Stomach (tissue), 9 donors: ENCODE measurements around the gene SLC9A4. TPM values are rescaled to one million over a fixed set of nuclear protein-coding genes. Genes with fewer than 3 reads are reported as not detected.

Experiments used
- DNase-seq, 2 donors: peaks; one replicate each; pipeline versions ENCODE4 v3.0.0 to v3.0.0-alpha.2; 2013 to 2019
- H3K27ac ChIP-seq, 5 donors: fragments of 200-600 bp in 4 of 5; sonication (generic) in 4 of 5; one replicate each; pipeline ENCODE4 v1.5.1; 2013 to 2019; ENCODE audit warnings: mild to moderate bottlenecking in 1 of 5, moderate library complexity in 1 of 5
- H3K27me3 ChIP-seq, 3 donors: fragments of 200-600 bp; sonication (generic); one replicate each; pipeline ENCODE4 v1.5.1; 2017 to 2019; ENCODE audit warnings: mixed run types in 1 of 3
- H3K36me3 ChIP-seq, 4 donors: fragments of 200-600 bp; sonication (generic); 1 replicate in 3 of 4; 2 replicates in 1 of 4; pipeline ENCODE4 v1.5.1; 2016 to 2019
- H3K4me1 ChIP-seq, 4 donors: fragments of 200-600 bp; sonication (generic); one replicate each; pipeline ENCODE4 v1.5.1; 2016 to 2019
- H3K4me3 ChIP-seq, 4 donors: fragments of 200-600 bp; sonication (generic) in 3 of 4; one replicate each; pipeline ENCODE4 v1.5.1; 2016 to 2019; ENCODE audit warnings: mild to moderate bottlenecking in 1 of 4
- H3K9me3 ChIP-seq, 4 donors: fragments of 200-600 bp; sonication (generic); one replicate each; pipeline ENCODE4 v1.5.1; 2016 to 2019
- CTCF ChIP-seq, 7 experiments: fragments of 450-650 bp in 4 of 7; fragments of 200-600 bp in 3 of 7; sonication (generic) in 3 of 7; IDR thresholded peaks; one replicate each; pipeline ENCODE4 v1.5.1; 2016 to 2019; ENCODE audit warnings: antibody characterized with exemption in 7 of 7, control low read depth in 2 of 7, mild to moderate bottlenecking in 1 of 7
- EP300 ChIP-seq: sonication (generic); formaldehyde crosslinking; IDR thresholded peaks from one replicate; pipeline ENCODE4 v1.6.1; 2017; ENCODE audit warnings: antibody characterized with exemption
- POLR2A ChIP-seq, 4 donors: fragments of 450-650 bp; IDR thresholded peaks; one replicate each; pipeline ENCODE4 v1.6.1; 2016; ENCODE audit warnings: antibody characterized with exemption in 4 of 4, control low read depth in 2 of 4, mild to moderate bottlenecking in 1 of 4, moderate library complexity in 1 of 4
- POLR2AphosphoS5 ChIP-seq, 3 donors: sonication (generic); formaldehyde crosslinking; IDR thresholded peaks; one replicate each; pipeline ENCODE4 v1.6.1; 2016; ENCODE audit warnings: antibody characterized with exemption in 3 of 3
- WGBS, 5 donors: extraction: QIAGEN DNeasy Blood & Tissue Kit in 3 of 5; methylation state at CpG; one replicate each; pipeline versions ENCODE4 v1.1.5 to v1.1.7; 2013 to 2018; 5-methylcytosine and 5-hydroxymethylcytosine counted together
- intact Hi-C: fragments of 100-400 bp; cut with DNase I; formaldehyde crosslinking; loops from one replicate; pipeline ENCODE4 v1.15.1; 2023; ENCODE audit warnings: low total_unique reads
- polyA plus RNA-seq, 3 donors: library from polyadenylated mRNA; stranded (reverse); fragments of 200-250 nt; gene quantifications; one replicate each; pipeline ENCODE4 v1.2.3, GENCODE V29; 2013
- total RNA-seq, 5 donors: library from RNA; depleted of rRNA; stranded (reverse); fragments of >200 nt; gene quantifications; one replicate each; pipeline versions ENCODE4 v1.1.0 to v1.2.3, GENCODE V29; 2014 to 2016
- donor health status: healthy with polysubstance abuse.
- donor health status: Bipolar disorder and iron deficiency.
- donor health status: healthy.

Gene SLC9A4
- total and polyA plus RNA-seq, 8 donors, result 4.7 to 143 (median 92.4) TPM; not detected in 1

- 29 to 75% (median 60%) methylated on average over 1 of the region's 1 CpG for WGBS, 5 donors
- H3K4me1 ChIP-seq, result peaks cover 0 to 18% (median 6%) of the 10 kb centered on the region in 4 donors
- no peaks in the 10 kb centered on the region for H3K9me3 ChIP-seq
- H3K27ac ChIP-seq, result peak overlapping the region in 3 of 5 donors; percentile 28 to 73 (median 43)
- TF ChIP-seq CTCF (IDR thresholded peaks at IDR 0.05), result no peak
- TF ChIP-seq EP300, result no peak
- TF ChIP-seq POLR2AphosphoS5 (IDR thresholded peaks at IDR 0.05), result no peak
- no peak for TF ChIP-seq POLR2A (IDR thresholded peaks at IDR 0.05)
- intact Hi-C loops, result loop anchor here (10.0 kb wide), 1 partner anchor 108 kb away; no protein-coding TSS in a partner anchor
- H3K4me3 ChIP-seq, result no peak overlapping the region
- no peak for DNase-seq
- no peaks in the 10 kb centered on the region for H3K27me3 ChIP-seq
- peaks cover 0 to 15% (median 0%) of the 10 kb centered on the region in 4 donors for H3K36me3 ChIP-seq
Observed at GRCh38 chr2:102486941-102487702, 14.1 kb downstream of the SLC9A4 start.

DNA sequence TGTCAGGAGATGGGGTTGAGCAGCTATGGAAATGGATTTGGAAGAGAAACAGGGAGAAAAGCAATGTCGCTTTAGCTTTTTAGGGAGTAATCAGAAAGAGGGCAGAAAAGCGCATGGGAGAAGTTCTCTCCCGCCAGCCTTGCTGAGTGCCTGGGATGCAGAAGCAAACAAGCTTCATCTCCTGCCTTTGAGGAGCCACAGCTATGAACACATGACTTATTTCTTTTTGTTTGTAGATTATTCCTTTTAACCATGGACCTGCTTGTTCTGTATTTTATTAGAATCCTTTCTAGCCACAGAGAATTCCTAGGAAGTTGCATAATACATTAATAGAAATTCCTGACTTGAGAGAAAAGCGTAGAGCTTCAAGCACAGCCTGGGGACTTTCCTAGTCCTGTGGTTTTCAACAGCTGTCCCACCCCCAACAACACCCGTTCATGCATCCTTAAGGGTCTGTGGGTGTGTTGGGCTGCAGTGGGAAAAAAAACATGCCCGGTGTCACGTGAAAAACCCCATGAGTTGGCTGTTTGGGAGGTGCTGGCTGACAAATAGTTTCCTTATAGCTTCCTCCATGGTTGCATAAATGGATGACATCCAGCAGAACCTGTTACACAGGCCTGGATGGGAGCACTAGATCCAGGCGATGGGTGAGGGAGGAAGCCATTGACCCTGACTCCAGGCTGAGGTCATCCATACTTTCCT is 14.9 kb downstream of the SLC9A4 start:
- Histone ChIP-seq H3K36me3 (peaks cover 0 to 14% (median 0%) of the 10 kb centered on the region in 4 donors), H3K4me1 (peaks cover 0 to 18% (median 6%) of the 10 kb centered on the region in 4 donors), H3K4me3 (no peak overlapping the region), H3K27ac (peak overlapping the region in 4 of 5 donors; percentile 41 to 73 (median 48)), H3K27me3 (no peaks in the 10 kb centered on the region), H3K9me3 (no peaks in the 10 kb centered on the region)
- DNase-seq, result peak; percentile 58 to 69
- intact Hi-C loops, result loop anchor here (10.0 kb wide), 1 partner anchor 107 kb away; no protein-coding TSS in a partner anchor
- 45 to 63% (median 51%) methylated on average over 8 of the region's 8 CpGs for WGBS, 5 donors
- TF ChIP-seq POLR2AphosphoS5 (IDR thresholded peaks at IDR 0.05) (peak in 2 of 3 donors; percentile 42 to 60), CTCF (IDR thresholded peaks at IDR 0.05) (no peak), EP300 (no peak), POLR2A (IDR thresholded peaks at IDR 0.05) (no peak)

- no peak for DNase-seq
- Histone ChIP-seq H3K9me3 (no peaks in the 10 kb centered on the region), H3K4me1 (peaks cover 0 to 18% (median 4%) of the 10 kb centered on the region in 4 donors), H3K36me3 (peaks cover 0 to 8% (median 0%) of the 10 kb centered on the region in 4 donors), H3K27me3 (no peaks in the 10 kb centered on the region), H3K27ac (peak overlapping the region in 1 of 5 donors; percentile 53), H3K4me3 (no peak overlapping the region)
- WGBS, 5 donors, result 78 to 94% (median 88%) methylated on average over 1 of the region's 1 CpG
- TF ChIP-seq POLR2A (IDR thresholded peaks at IDR 0.05) (no peak), EP300 (no peak), CTCF (IDR thresholded peaks at IDR 0.05) (no peak), POLR2AphosphoS5 (IDR thresholded peaks at IDR 0.05) (no peak)
- intact Hi-C loops, result loop anchor here (10.0 kb wide), 1 partner anchor 105 kb away; no protein-coding TSS in a partner anchor
Observed at GRCh38 chr2:102489646-102490045, 16.6 kb downstream of the SLC9A4 start.

DNA sequence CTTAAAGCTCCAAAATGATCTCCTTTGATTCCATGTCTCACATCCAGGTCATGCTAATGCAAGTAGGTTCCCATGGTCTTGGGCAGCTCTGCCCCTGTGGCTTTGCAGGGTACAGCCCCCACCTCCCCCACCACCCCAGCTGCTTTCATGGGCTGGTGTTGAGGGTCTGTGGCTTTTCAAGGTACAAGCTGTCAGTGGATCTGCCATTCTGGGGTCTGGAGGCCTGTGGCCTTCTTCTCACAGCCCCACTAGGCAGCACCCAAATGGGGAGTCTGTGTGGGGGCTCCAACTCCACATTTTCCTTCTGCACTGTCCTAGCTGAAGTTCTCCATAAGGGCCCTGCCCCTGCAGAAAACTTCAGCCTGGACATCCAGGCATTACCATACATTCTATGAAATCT is 19.0 kb downstream of the SLC9A4 start:
- Histone ChIP-seq H3K36me3 (peaks cover 0 to 8% (median 0%) of the 10 kb centered on the region in 4 donors), H3K4me3 (no peak overlapping the region), H3K27me3 (no peaks in the 10 kb centered on the region), H3K27ac (peak overlapping the region in 2 of 5 donors; percentile 38 to 39), H3K4me1 (peaks cover 0 to 13% (median 4%) of the 10 kb centered on the region in 4 donors), H3K9me3 (no peaks in the 10 kb centered on the region)
- DNase-seq, result no peak
- intact Hi-C loops, result no loop called here
- TF ChIP-seq CTCF (IDR thresholded peaks at IDR 0.05), result no peak
- no peak for TF ChIP-seq POLR2AphosphoS5 (IDR thresholded peaks at IDR 0.05)
- TF ChIP-seq POLR2A (IDR thresholded peaks at IDR 0.05), result no peak
- no peak for TF ChIP-seq EP300
